ENCODE data around the gene CRYGN.

The CRYGN gene

GRCh38 chr7:151449990-151450389 is 10.0 kb upstream of the CRYGN start:
- no peak for TF ChIP-seq CTCF (IDR thresholded peaks at IDR 0.05; ENCODE audit: insufficient read depth, low read depth, low read length, missing control alignments)
- no peak for DNase-seq (ENCODE audit: low read depth)
- no peak overlapping the region for H3K4me3 ChIP-seq (ENCODE audit: low read length)

- DNase-seq (ENCODE audit: low read depth): peak; percentile 51
- peak overlapping the region; percentile 41 for H3K4me3 ChIP-seq (ENCODE audit: low read length)
- peak; percentile 68 for TF ChIP-seq CTCF (IDR thresholded peaks at IDR 0.05; ENCODE audit: insufficient read depth, low read depth, low read length, missing control alignments)
Observed at GRCh38 chr7:151448261-151449252, 8.6 kb upstream of the CRYGN start.

- H3K4me3 ChIP-seq (ENCODE audit: low read length): peak overlapping the region; percentile 41
- no peak for TF ChIP-seq CTCF (IDR thresholded peaks at IDR 0.05; ENCODE audit: insufficient read depth, low read depth, low read length, missing control alignments)
- no peak for DNase-seq (ENCODE audit: low read depth)
Observed at GRCh38 chr7:151447901-151448260, 7.9 kb upstream of the CRYGN start.

- no peak overlapping the region for H3K4me3 ChIP-seq (ENCODE audit: low read length)
- DNase-seq (ENCODE audit: low read depth): no peak
- no peak for TF ChIP-seq CTCF (IDR thresholded peaks at IDR 0.05; ENCODE audit: insufficient read depth, low read depth, low read length, missing control alignments)
Observed at GRCh38 chr7:151447312-151447711, 7.4 kb upstream of the CRYGN start.

GRCh38 chr7:151446412-151446811 is 6.5 kb upstream of the CRYGN start:
- TF ChIP-seq CTCF (IDR thresholded peaks at IDR 0.05; ENCODE audit: insufficient read depth, low read depth, low read length, missing control alignments): no peak
- no peak overlapping the region for H3K4me3 ChIP-seq (ENCODE audit: low read length)
- no peak for DNase-seq (ENCODE audit: low read depth)

- no peak for TF ChIP-seq CTCF (IDR thresholded peaks at IDR 0.05; ENCODE audit: insufficient read depth, low read depth, low read length, missing control alignments)
- H3K4me3 ChIP-seq (ENCODE audit: low read length): no peak overlapping the region
- DNase-seq (ENCODE audit: low read depth): no peak
Observed at GRCh38 chr7:151444632-151445031, 4.7 kb upstream of the CRYGN start.
